K562 (cell line): ENCODE measurements around the gene CLDN5. TPM values are rescaled to one million over a fixed set of nuclear protein-coding genes. Genes with fewer than 3 reads are reported as not detected.

ENCODE experiments used
- CREB3L1 ChIP-seq: fragments of 450-650 bp; IDR thresholded peaks from 2 replicates; pipeline ENCODE4 v1.6.1; 2014; ENCODE audit warnings: low read depth, mild to moderate bottlenecking, moderate library complexity, borderline replicate concordance
- ELF4 ChIP-seq: fragments of 450-650 bp; formaldehyde crosslinking; IDR thresholded peaks from 2 replicates; pipeline ENCODE4 v1.4.0; 2022; ENCODE audit warnings: missing genetic modification characterization
- EP400 ChIP-seq: fragments of 450-650 bp; IDR thresholded peaks from 2 replicates; pipeline ENCODE4 v1.6.1; 2017; ENCODE audit warnings: antibody characterized with exemption, mild to moderate bottlenecking, moderate library complexity
- NFIC ChIP-seq: fragments of 450-650 bp; IDR thresholded peaks from 2 replicates; pipeline ENCODE4 v1.6.1; 2017; ENCODE audit warnings: mild to moderate bottlenecking, inconsistent platforms
- RBFOX2 ChIP-seq: fragments of 200-400 bp; formaldehyde crosslinking; IDR thresholded peaks from 2 replicates; pipeline ENCODE4 v1.6.1; 2017; ENCODE audit warnings: low read depth, mild to moderate bottlenecking, low read length, moderate library complexity
- RCOR1 ChIP-seq, 2 experiments: IDR thresholded peaks; 2 replicates each; pipeline ENCODE4 v1.6.1; 2012; ENCODE audit warnings: low read depth in 2 of 2, low read length in 2 of 2, borderline replicate concordance in 1 of 2, improper control_type of control experiment in 1 of 2
- RREB1 ChIP-seq: fragments of 250-450 bp; sonication (Bioruptor Pico); IDR thresholded peaks from 2 replicates; pipeline ENCODE4 v1.4.0; 2020
- SNRNP70 ChIP-seq: fragments of 200-400 bp; formaldehyde crosslinking; optimal IDR thresholded peaks from 2 replicates; pipeline ENCODE3; 2017; ENCODE audit warnings: low read depth, low read length
- SRSF1 ChIP-seq: fragments of 200-400 bp; formaldehyde crosslinking; IDR thresholded peaks from 2 replicates; pipeline ENCODE4 v1.6.1; 2017; ENCODE audit warnings: mild to moderate bottlenecking, low read depth, low read length, moderate library complexity
- TEAD1 ChIP-seq, 2 experiments: fragments of 450-650 bp in 1 of 2; sonication (generic) in 1 of 2; formaldehyde crosslinking; IDR thresholded peaks; 2 replicates each; pipeline versions ENCODE4 v1.4.0 to v1.8.0; 2020 to 2022; ENCODE audit warnings: mild to moderate bottlenecking in 2 of 2, missing genetic modification reagents in 1 of 2
- TGIF2 ChIP-seq: sonication (generic); formaldehyde crosslinking; IDR thresholded peaks from 2 replicates; pipeline ENCODE4 v1.8.1; 2022; ENCODE audit warnings: mild to moderate bottlenecking, missing genetic modification reagents, moderate library complexity
- ZBTB26 ChIP-seq: fragments of 450-650 bp; formaldehyde crosslinking; IDR thresholded peaks from 2 replicates; pipeline ENCODE4 v1.4.0; 2022; ENCODE audit warnings: missing genetic modification characterization
- ZMIZ1 ChIP-seq, 2 experiments: fragments of 150-350 bp in 1 of 2; IDR thresholded peaks; 2 replicates each; pipeline ENCODE4 v1.6.1; 2012 to 2016; ENCODE audit warnings: low read depth in 2 of 2, low read length in 2 of 2, mild to moderate bottlenecking in 1 of 2, moderate library complexity in 1 of 2
- ZNF764 ChIP-seq: fragments of 250-450 bp; sonication (Bioruptor Pico); IDR thresholded peaks from 2 replicates; pipeline ENCODE4 v1.4.0; 2020; ENCODE audit warnings: low read depth, mild to moderate bottlenecking, moderate library complexity
- polyA plus RNA-seq, 8 experiments: library from polyadenylated mRNA; depleted of rRNA in 4 of 8; stranded (reverse) in 5 of 8; unstranded in 3 of 8; fragments of >200 nt; fragmentation: Nextera tagmentation in 2 of 8; fragmentation: Illumina TruSeq in 1 of 8; extraction: Ambion mirVana in 2 of 8; extraction: Trizol in 1 of 8; gene quantifications; 2 replicates each; pipeline versions ENCODE4 v1.2.1 to v1.2.3, GENCODE V29; 2011 to 2014; ENCODE audit warnings: inconsistent platforms in 1 of 8, missing spikeins in 1 of 8
- total RNA-seq, 7 experiments: library from RNA; depleted of rRNA in 6 of 7; stranded (reverse); fragments of >200 nt in 6 of 7; fragmentation: Illumina TruSeq in 2 of 7; extraction: Trizol in 2 of 7; gene quantifications; 2 replicates each; pipeline versions ENCODE4 v1.2.1 to v1.2.3, GENCODE V29; 2011 to 2021; ENCODE audit warnings: low replicate concordance in 1 of 7
- TF ChIP-seq, protein P1 (sequence below): fragments of 450-650 bp; formaldehyde crosslinking; IDR thresholded peaks from 2 replicates; pipeline ENCODE4 v1.4.0; 2022; ENCODE audit warnings: mild to moderate bottlenecking, moderate library complexity

The CLDN5 gene
- total and polyA plus RNA-seq, 9 of the 15 experiments (the other 6 are each of a cell fraction or from before 2014, with no cell fraction given), result 0.20 TPM; not detected in 8

DNA sequence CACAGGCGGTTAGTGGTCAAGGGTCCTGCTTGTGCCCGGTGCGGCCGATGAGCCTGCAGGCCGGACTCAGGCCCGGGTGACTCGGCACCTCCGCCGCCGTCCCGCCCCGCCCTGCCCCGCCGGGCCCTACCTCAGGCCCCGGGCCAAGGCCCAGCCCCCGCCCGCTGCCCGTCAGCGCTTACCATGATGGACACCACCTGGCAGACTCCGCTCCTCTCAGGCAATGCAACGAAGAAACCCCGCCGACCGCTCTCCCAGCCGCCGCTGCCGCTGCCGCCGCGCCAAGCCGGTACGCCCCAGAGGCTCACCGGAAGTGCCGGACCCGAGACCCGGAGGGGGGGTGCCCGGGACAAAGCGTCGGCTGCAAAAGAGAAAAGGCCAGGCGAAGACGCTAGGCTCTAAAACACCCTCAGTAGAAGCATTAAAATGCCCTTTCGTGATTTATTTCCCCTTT is 45.3 kb downstream of the CLDN5 start, which contains the start of gene UFD1 (continued):
- TF ChIP-seq RREB1 (peak; percentile 7; the same call in 1 of the 2 replicates), SRSF1 (no peak), CREB3L1 (no peak), SNRNP70 (no peak), RBFOX2 (peak; percentile 85), TGIF2 (CRISPR knock-in tag) (no peak), ZMIZ1 (IDR thresholded peaks at IDR 0.05; ENCODE audit: low read depth in 2 of 2, low read length in 2 of 2) (no peak), RCOR1 (IDR thresholded peaks at IDR 0.05; ENCODE audit: borderline replicate concordance in 1 of 2, low read depth in 2 of 2, low read length in 2 of 2) (peak in 1 of 2 experiments; percentile 50; a peak in 2 of 4 replicates), ZBTB26 (CRISPR knock-in tag) (no peak), TEAD1 (CRISPR knock-in tag; IDR thresholded peaks at IDR 0.05) (no peak), EP400 (no peak), NFIC (no peak), ELF4 (CRISPR knock-in tag) (no peak), ZNF764 (CRISPR knock-in tag) (peak; percentile 59)
- TF ChIP-seq, protein P1, sequence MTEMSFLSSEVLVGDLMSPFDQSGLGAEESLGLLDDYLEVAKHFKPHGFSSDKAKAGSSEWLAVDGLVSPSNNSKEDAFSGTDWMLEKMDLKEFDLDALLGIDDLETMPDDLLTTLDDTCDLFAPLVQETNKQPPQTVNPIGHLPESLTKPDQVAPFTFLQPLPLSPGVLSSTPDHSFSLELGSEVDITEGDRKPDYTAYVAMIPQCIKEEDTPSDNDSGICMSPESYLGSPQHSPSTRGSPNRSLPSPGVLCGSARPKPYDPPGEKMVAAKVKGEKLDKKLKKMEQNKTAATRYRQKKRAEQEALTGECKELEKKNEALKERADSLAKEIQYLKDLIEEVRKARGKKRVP (CRISPR knock-in tag), result 0 out of 2 replicates have a peak, but pooled peaks have one; percentile 0
